NCI-H187 (cell line): ENCODE measurements around the gene FBXO33.

Source experiments
- DNase-seq, 2 experiments: peaks; one replicate each; lab custom pipeline; 2025; lab: John Stamatoyannopoulos, UW

Gene FBXO33

GRCh38 chr14:39431416-39432178 is 636 bp downstream of the FBXO33 start:
- DNase-seq: no peak

- DNase-seq: no peak
Measured at GRCh38 chr14:39430762-39431415, 1.3 kb downstream of the FBXO33 start.

- DNase-seq: no peak
Measured at GRCh38 chr14:39428118-39428517, 4.1 kb downstream of the FBXO33 start.

GRCh38 chr14:39426605-39427004 is 5.6 kb downstream of the FBXO33 start:
- no peak for DNase-seq

GRCh38 chr14:39425947-39426346 is 6.3 kb downstream of the FBXO33 start:
- no peak for DNase-seq

GRCh38 chr14:39423793-39424192 is 8.4 kb downstream of the FBXO33 start:
- no peak for DNase-seq

- no peak for DNase-seq
Measured at GRCh38 chr14:39422243-39422642, 10.0 kb downstream of the FBXO33 start.

- no peak for DNase-seq
Measured at GRCh38 chr14:39419272-39419671, 13.0 kb downstream of the FBXO33 start.

GRCh38 chr14:39417014-39417413 is 15.2 kb downstream of the FBXO33 start:
- no peak for DNase-seq

GRCh38 chr14:39416072-39416471 is 16.2 kb downstream of the FBXO33 start:
- DNase-seq: no peak

- no peak for DNase-seq
Measured at GRCh38 chr14:39406560-39406959, 25.7 kb downstream of the FBXO33 start.

- no peak for DNase-seq
Measured at GRCh38 chr14:39398382-39398781, 33.9 kb downstream of the FBXO33 start.

- DNase-seq: no peak
Measured at GRCh38 chr14:39396448-39396847, 35.8 kb downstream of the FBXO33 start.

- DNase-seq: no peak
Measured at GRCh38 chr14:39395555-39396254, 36.5 kb downstream of the FBXO33 start.

- no peak for DNase-seq
Measured at GRCh38 chr14:39393289-39393688, 38.9 kb downstream of the FBXO33 start.

GRCh38 chr14:39384177-39384576 is 48.1 kb downstream of the FBXO33 start:
- DNase-seq: no peak

- DNase-seq: no peak
Measured at GRCh38 chr14:39383741-39384140, 48.5 kb downstream of the FBXO33 start.

- no peak for DNase-seq
Measured at GRCh38 chr14:39383026-39383660, 49.1 kb downstream of the FBXO33 start.

- DNase-seq: no peak
Measured at GRCh38 chr14:39382463-39382862, 49.8 kb downstream of the FBXO33 start.

- DNase-seq: no peak
Measured at GRCh38 chr14:39381366-39381765, 50.9 kb downstream of the FBXO33 start.

- DNase-seq: no peak
Measured at GRCh38 chr14:39376667-39377403, 55.4 kb downstream of the FBXO33 start.

- no peak for DNase-seq
Measured at GRCh38 chr14:39374851-39375250, 57.4 kb downstream of the FBXO33 start.
